NCI-H2107 treated with DMSO at 0.1 percent for 48 hours (cell line): ENCODE results near the gene C19orf44.
"Not testable (repeated sequence)": the region's sequence is repeated elsewhere in the genome, so short reads cannot be mapped to it uniquely, and the experiment has no call there.

Source experiments
- DNase-seq: peaks from one replicate; lab custom pipeline; 2025; ENCODE audit not compliant: unreplicated experiment; lab: John Stamatoyannopoulos, UW

Gene C19orf44

DNA sequence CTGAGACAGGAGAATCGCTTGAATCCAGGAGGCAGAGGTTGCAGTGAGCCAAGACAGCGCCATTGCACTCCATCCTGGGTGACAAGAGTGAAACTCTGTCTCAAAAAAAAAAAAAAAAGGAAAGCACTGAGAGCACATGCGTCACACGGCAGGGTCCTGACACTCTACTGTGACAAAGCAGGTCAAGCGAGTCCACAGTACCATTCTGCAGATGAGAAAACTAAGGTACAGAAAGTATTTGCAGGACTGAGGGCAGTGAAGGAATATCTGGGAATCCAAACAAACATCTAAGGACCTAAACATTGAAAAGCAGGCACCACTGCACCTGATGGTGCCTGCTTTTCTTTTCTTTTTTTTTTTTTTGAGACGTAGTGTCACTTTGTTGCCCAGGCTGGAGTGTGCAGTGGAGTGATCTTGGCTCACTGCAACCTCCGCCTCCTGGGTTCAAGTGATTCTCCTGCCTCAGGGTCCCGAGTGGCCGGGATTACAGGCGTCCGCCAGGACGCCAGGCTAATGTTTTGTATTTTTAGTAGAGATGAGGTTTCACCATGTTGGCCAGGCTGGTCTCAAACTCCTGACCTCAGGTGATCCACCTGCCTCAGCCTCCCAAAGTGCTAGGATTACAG is 29.3 kb upstream of the C19orf44 start:
- DNase-seq: not testable (repeated sequence)

DNA sequence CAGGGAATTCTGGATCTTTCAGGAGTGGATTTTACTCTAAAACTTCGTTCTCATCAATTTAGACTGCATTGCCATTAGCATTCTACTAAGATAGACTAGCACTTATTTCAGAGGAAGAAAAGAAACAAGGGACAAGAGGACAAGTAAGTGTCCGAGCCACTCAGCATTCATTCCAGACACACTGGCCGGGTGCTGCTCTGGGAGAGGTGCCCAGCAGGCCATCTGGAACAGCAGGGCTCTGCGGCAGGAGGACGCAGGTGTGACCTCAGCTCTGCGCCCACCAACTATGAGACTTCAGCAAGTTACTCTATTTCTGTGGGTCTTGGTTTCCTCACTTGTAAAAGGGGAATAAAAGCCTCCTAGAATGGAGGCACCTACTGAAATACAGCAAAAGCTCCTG is 28.6 kb upstream of the C19orf44 start:
- DNase-seq: no peak

DNA sequence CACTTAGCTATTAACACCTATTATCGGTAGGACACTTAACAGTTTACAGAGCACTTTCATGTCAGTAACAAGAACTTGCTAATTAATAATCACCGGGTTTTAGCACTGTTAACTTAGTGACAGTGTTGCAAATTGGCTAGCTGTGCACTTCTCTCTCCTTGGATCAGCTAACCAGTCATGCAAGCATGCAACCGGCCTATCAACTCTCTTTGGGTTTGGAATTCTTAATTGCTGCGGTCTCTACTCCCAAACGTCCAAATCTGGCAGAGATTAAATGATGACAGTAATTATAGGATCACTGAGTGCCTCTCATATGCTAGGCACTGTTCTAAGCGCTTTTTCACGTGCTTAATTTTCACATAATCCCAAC is 25.7 kb upstream of the C19orf44 start:
- DNase-seq: no peak

DNA sequence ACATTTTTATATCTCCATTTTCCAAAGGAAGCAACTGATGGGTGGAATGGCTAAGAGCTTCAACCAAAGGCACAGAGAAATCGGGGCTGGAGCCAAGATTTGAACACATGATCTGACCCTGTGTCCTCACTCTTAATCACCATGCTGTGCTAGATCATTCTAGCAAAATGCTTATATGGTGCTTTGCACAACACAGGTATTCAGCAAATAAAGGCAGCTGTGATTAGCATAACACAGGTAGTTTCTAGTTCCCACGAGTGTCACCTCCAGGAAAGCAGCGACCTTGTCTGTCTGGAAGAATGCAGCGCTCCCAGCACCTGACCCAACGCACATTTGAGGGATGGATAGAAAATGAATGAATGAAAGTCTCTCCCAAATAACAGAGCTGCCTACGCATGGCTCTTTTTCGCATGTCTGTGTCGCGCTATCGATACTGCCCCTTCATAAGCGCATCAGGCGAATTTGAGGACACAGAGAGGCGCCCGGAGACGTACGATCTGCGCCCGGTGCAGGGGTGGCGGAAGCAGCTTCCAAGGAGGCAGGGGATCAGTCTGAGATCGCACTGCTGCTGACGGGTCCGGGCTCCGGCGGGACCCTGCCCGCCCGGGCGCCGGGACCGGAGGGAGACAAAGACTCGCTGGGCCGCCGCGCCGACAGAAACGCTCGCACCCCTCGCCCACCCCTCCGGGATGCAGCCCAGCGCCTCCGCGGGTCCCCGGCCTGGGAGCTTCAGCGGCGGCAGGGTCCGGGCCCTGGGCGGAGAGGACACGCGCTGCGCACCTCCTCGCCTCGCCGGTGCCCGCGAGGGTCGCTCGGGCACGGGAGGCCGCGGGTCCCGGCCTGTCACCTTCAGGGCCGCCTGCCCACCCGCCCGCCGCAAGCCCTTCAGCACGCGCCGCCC is 25.0 kb upstream of the C19orf44 start:
- DNase-seq: no peak

DNA sequence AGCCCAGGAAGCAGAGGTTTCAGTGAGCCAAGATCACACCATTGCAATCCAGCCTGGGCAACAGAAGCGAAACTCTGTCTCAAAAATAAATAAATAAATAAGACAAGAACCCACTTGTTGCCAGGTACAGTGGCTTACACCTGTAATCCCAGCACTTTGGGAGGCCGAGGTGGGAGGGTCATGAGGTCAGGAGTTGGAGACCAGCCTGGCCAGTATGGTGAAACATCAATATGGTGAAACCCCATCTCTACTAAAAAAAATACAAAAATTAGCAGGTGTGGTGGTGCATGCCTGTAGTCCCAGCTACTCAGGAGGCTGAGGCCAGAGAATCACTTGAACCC is 23.7 kb upstream of the C19orf44 start:
- not testable (repeated sequence) for DNase-seq

DNA sequence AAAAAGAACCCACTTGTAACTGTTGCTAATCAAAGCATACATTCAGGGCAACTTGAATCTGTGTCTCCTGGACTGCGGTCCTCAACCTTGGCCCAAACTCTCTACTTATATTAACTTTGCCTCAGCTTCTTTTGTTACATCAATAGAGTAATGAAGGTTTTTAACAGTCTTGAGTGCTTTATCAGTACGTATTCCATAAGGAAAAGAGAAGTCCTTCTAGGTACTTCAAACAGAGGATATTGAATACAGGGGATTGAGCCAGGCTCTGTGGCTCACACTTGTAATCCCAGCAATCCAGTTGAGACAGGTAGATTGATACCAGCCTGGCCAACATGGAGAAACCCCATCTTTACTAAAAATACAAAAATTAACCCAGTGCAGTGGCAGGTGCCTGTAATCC is 23.2 kb upstream of the C19orf44 start:
- DNase-seq: no peak

DNA sequence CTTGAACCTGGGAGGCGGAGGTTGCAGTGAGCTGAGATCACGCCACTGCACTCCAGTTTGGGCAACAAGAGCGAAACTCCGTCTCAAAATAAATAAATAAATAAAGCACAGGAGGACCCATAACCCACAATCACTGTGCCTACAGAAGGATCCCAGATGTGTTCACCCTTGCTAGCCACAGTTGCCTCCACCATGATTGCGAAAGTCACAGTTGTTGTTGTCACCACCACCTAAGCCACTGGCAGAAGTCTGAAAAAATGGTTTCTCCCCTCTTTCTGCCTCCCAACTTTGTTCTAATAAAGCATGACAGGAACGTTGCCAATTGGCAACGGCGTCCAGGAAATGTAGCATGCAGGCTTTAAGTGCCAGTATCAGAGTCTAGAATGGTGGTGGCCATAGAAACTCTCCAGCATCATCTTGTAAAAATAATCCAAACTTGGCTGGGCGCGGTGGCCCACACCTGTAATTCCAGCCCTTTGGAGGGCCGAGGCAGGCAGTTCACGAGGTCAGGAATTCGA is 22.3 kb upstream of the C19orf44 start:
- DNase-seq: no peak

DNA sequence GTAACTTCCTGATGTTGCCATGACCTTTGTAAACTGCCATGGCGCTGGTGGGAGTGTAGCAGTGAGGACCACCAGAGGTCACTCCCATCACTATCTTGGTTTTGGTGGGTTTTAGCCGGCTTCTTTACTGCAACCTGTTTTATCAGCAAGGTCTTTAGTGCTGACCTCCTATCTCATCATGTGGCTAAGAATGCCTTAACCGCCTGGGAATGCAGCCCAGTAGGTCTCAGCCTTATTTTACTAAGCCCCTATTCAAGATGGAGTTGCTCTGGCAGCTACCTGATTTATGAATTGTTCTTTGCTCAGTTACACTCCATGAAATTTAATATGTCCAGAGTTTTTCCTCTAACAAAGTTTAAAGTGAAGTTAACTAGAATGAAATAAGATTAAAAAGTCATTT is 19.8 kb upstream of the C19orf44 start:
- DNase-seq: no peak

DNA sequence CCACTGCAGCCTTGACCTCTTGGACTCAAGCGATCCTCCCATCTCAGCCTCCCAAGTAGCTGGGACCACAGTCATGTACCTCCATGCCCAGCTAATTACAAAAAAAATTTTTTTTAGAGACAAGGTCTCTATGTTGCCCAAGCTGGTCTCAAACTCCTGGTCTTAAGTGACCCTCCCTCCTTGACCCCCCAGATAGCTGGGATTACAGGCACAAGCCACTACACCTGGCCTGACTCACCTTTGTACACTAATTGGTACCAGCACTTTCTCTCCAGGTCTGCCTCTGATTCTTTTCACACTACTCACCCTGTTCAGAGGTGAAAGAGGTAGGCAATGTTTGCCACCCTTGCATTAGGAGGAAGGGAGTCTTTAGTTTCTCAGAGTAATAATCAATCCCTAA is 18.9 kb upstream of the C19orf44 start:
- no peak for DNase-seq

DNA sequence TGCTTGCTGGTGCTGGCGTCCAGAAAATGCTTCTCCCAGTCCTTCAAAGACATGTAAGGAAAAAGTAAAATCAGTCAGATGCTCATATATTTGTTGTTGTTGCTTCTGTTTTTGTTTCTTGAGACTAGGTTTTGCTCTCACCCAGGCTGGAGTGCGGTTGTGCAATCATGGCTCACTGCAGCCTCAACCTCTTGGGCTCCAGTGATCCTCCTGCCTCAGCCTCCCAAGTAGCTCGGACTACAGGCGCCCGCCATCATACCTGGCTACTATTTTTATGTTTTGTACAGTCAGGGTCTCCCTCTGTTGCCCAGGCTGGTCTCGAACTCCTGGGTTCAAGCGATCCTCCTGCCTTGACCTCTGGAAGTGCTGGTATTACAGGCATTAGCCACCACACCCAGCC is 13.4 kb upstream of the C19orf44 start:
- no peak for DNase-seq

DNA sequence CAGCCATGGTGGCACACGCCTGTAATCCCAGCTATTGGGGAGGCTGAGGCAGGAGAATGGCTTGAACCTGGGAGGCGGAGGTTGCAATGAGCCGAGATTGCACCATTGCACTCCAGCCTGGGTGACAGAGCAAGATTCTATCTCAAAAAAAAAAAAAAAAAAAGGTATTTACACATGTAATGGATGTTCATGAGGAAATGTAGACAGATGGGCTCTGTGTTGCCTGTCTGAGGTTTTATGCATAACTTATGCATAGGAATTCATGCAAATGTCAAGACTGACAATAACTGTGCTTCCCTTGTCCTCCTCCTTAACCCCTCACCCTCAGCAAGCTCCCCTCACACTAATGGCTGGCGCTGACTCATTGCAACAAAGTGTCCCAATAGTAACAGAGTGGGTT is 9.7 kb upstream of the C19orf44 start:
- DNase-seq: not testable (repeated sequence)

DNA sequence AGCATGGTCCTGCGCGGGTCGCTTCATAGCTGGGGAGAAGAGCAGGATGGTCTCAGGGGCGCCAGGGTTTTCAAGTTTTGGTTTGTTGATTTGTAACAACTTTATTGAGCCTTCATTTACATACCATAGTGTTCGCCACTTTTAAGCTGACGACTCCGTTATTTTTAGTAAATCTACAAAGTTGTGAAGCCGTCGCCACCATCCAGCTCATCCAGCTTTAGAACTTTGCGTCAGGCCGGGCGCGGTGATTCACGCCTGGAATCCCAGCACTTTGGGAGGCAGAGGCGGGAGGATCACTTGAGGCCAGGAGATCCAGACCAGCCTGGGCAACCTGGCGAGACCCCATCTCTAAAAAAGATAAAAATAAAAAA is 404 bp downstream of the C19orf44 start:
- DNase-seq: no peak

DNA sequence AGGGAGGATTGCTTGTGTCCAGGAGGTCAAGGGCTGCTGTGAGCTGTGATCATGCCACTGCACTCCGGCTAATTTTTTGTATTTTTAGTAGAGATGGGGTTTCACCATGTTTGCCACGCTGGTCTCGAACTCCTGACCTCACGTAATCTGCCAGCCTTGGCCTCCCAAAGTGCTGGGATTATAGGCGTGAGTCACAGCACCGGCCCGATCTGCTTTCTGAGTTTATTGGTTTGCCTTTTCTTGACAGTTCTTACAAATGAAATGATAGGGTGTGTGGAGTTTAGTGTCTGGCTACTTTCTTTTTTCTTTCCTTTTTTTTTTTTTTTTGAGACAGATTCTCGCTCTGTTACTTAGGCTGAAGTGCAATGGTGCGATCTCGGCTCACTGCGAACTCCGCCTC is 848 bp downstream of the C19orf44 start:
- no peak for DNase-seq

DNA sequence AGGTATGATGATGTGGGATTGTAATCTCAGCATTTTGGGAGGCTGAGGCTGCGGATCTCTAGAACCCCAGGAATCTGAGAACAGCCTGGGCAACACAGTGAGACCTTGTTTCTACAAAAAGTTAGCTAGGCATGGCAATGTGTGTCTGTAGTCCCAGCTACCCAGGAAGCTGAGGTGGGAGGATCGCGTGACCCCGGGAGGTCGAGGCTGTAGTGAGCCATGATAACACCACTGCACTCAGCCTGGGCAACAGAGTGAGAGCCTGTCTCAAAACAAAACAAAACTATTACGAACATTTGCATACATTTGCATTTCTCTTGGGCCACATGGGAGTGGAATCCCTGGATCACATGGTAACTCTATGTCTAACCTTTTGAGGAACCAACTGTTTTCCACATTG is 1.6 kb downstream of the C19orf44 start:
- DNase-seq: no peak

DNA sequence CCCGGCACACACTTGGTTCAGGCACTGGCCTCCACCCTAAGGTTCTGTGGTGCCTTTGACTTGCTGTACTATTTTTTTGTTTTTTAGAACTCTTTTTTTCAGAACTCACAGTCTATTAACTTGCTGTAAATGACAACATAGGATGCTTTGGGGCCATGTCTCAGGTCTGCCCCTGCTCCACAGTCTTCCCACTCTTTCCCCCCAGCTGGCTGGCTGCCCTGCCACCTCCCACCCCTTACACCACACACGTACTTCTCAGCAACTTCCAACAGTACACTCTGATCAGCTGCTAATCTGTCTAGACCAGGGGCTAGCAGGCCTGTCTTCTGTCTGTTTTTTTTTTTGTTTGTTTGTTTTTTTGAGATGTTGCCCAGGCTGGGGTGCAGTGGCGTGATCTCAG is 8.1 kb downstream of the C19orf44 start:
- no peak for DNase-seq

DNA sequence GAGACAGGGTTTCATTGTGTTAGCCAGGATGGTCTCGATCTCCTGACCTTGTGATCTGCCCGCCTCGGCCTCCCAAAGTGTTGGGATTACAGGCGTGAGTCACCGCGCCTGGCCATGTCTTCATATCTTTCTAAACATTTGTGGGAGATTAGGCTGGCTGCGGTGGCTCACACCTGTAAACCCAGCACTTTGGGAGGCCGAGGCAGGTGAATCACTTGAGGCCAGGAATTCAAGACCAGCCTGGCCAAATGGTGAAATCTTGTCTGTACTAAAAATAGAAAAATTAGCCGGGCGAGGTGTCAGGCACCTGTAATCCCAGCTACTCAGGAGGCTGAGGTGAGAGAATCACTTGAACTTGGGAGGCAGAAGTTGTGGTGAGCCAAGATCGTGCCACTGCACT is 10.0 kb downstream of the C19orf44 start:
- DNase-seq: not testable (repeated sequence)

DNA sequence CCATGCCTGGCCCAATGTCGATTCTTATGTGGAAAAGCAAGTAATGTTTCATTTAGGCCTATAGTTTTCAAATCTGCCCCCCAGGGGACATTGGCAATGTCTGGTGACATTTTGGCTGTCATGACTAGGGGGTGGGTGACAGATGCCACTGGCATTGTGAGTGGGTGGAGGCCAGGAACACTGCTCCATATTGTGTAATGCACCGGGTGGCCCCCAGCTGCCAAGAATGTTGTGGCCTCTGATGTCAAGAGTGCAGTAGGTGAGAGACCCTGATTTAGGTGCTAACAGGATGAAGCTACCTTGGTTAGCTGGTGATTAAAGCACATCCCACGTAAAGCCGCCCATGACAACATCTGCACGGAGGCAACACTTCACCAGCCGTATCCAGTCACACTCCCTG is 10.8 kb downstream of the C19orf44 start:
- no peak for DNase-seq

DNA sequence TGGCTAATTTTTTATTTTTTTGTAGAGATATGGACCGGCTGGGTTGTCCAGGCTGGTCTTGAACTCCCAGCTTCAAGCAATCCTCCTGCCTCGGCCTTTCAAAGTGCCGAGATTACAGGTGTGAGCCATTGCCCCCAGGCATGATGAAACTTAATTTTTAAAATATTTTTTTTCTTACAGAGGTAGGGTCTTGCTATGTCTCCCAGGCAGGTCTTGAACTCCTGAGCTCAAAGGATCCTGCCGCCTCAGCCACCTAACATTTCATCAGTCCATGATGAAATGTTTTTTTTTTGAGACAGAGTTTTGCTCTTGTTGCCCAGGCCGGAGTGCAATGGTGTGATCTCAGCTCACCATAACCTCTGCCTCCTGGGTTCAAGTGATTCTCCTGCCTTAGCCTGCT is 12.4 kb downstream of the C19orf44 start:
- no peak for DNase-seq

DNA sequence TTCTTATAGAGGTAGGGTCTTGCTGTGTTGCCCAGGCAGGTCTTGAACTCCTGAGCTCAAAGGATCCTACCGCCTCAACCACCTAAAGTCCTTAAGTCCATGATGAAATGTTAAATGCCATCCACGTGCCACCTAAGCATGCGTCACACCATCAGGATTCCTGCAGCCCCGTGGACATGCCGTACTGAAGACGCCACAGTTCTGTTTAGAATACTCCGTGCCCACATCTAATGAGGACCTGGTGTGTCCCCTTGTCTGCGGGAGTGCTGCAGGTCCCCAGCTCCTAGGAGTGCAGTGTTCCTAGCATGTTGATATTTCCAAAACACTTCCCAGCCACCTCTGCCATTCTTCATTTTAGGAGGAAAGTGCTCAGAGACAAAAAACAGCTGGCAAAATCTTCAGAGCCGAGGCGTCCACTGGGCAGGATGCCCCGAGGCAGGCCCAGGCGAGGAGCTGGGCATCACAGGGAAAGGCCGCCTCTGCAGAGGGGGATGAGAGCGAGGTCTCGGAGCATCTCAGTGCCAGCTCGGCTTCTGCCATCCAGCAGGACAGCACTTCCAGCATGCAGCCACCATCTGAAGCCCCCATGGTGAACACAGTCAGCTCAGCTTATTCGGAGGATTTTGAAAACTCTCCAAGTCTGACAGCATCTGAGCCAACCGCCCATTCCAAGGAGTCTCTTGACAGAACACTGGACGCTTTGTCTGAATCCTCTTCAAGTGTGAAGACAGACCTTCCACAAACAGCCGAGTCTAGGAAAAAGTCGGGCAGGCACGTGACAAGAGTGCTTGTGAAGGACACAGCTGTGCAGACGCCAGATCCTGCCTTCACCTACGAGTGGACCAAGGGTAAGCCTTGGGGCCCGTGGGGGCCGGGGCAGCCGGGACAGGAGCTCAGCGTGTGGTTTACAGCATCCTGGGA is 13.2 kb downstream of the C19orf44 start:
- no peak for DNase-seq

DNA sequence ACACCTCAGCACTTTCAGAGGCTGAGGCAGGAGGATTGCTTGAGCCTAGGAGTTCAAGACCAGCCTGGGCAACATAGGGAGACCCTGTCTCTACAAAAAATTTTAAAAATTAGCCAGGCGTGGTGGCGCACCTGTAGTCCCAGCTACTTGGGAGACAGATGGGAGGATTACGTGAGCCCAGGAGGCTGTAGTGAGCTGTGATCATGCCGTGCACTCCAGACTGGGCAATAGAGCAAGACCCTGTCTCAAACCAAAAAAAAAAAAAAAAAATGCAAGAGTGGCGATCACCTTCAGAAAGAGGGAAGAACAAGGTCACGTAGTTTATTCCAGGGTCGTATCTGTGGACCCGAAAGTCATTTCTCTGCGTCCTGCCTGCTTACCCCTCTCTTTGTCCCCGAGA is 16.4 kb downstream of the C19orf44 start:
- DNase-seq: not testable (repeated sequence)

DNA sequence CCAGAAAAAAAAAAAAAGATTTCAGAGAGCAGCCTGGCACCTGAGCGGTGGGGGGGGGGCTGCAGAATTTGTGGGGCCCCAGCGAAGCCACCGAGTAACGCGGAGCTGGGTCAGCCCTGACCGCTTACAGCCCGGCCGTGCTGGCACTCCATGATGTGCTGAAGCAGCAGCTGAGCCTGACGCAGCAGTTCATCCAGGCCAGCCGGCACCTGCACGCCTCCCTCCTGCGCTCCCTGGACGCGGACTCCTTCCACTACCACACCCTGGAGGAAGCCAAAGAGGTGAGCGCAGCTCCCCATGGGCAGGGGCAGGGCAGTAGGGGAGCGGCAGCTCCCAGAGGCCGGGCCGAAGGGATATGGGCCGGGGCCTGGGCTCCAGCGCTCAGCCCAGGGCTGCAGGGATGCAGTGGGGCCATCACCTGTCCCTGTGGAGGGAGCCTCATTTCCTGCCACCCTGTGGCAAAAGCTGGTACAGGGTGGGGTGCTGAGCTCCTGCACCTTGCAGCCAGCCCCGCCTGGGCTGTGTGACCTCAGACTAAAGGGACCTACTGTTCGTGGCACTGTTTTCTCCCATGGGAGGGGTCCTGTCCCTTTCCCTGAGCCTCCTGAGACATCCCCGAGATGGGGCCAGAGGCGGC is 18.3 kb downstream of the C19orf44 start:
- no peak for DNase-seq
